Retinal pigment epithelial cell (primary cell): Measurements from ENCODE around the gene C1QL1.

ENCODE experiments used
- DNase-seq: peaks from one replicate; pipeline ENCODE4 v3.0.0-alpha.2; 2010; ENCODE audit warnings: low read depth
- H3K4me3 ChIP-seq: 2 replicates; pipeline ENCODE4 v1.5.1; 2011; ENCODE audit warnings: mild to moderate bottlenecking, low read length, control low read depth, moderate library complexity
- CTCF ChIP-seq: conservative IDR thresholded peaks from 2 replicates; pipeline ENCODE4 v1.5.1; 2011; ENCODE audit warnings: low read depth, low read length, control low read depth, inconsistent platforms

The C1QL1 gene

DNA sequence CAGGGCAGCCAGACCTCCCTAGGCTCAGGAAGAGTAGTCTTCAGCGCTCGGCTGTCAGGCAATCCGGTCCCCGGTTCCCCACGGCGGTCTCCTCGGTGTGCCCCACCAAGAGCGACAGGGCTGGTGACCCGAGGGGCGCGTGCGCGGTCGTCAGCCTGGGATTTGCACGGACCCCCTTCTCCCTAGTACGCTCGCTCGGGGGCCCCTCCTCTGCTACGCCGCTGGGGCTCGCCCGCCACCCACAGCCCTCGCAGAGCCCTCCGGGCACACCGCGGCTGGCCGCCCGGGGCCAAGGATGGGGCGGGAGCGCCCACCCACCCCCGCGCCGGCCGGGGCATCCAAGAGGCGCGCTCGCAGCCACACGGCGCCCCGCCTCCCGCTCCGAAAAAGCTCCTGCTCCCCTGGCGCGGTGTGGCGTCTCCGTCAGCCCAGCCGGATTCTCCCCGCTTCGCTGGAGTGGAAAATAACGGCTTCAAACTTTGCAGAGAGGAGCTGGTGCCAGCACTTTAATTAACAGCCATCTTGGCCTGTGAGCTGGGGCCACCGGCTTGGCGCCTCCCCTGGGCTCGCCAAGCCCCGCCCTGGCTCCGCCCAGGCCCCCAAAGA, 2.1 kb upstream of the C1QL1 start:
- H3K4me3 ChIP-seq, result peak overlapping the region; percentile 42
- no peak for TF ChIP-seq CTCF
- no peak for DNase-seq

DNA sequence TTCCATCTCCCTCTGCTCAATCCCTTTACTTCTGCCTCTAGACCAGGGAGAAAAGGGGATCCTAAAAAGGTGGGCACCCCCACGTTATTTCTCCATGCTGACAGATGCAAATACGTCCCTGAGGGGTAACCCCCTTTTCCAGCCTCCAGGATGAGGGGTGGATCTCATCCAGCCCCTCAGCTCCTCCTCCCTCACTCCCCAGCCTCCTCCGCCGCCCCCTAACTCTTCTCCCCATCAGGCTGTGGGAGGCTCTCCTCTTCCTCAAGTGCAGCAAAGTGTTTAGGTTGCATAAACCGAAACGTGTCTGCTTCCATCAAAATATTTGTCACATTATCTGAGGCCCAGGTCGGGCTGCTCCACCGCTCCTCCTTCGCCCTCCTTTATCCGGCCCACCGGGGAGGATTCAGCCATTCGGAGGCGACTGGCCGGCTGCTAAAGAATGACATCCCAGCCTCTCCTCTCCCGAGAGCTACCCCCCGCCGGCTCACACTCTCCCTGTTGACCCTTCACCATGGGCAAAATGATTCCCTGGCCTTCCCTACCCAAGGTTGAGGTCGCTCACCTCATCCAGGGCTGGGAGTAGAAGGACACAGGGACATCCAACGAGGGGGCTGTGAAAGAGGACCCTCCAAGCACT, 1.2 kb upstream of the C1QL1 start:
- TF ChIP-seq CTCF, result no peak
- no peak overlapping the region for H3K4me3 ChIP-seq

DNA sequence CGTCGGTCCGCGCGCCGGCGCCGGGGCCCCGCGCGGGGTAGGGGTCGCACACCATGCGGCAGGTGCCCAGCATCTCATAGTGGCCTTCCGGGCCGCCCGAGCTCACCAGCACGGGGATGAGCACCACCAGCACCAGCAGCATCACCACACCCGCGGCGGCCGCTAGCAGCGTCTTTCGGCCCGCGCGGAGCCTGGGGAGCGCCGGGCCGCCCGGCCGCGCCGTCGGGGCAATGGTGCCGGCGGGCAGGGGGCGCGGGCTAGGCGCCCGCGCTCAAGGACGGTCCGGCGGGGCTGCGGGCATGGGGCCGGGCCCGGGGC, 237 bp downstream of the C1QL1 start:
- no peak overlapping the region for H3K4me3 ChIP-seq
- no peak for TF ChIP-seq CTCF
- no peak for DNase-seq

More for the DNA sequence above, 1.2 kb upstream of the C1QL1 start:
- DNase-seq, result no peak

GRCh38 chr17:44967026-44967906, 837 bp downstream of the C1QL1 start:
- no peak for TF ChIP-seq CTCF
- no peak for DNase-seq
- H3K4me3 ChIP-seq, result peak overlapping the region; percentile 21

GRCh38 chr17:44966348-44967025, 1.6 kb downstream of the C1QL1 start:
- H3K4me3 ChIP-seq, result peak overlapping the region; percentile 21
- TF ChIP-seq CTCF, result no peak

GRCh38 chr17:44965481-44966234, 2.4 kb downstream of the C1QL1 start:
- no peak for DNase-seq
- no peak for TF ChIP-seq CTCF
- no peak overlapping the region for H3K4me3 ChIP-seq

More at GRCh38 chr17:44966348-44967025, 1.6 kb downstream of the C1QL1 start:
- DNase-seq, result no peak
